HCT116 (cell line): ENCODE results near the gene CIC. TPM values are rescaled to one million over a fixed set of nuclear protein-coding genes. Genes with fewer than 3 reads are reported as not detected.

Experiments used
- ATAC-seq: fragments of 200-7000 bp; cut with Tn5 transposase; 2 replicates; pipeline ENCODE4 v1.9.1; 2020; ENCODE audit warnings: mild to moderate bottlenecking, moderate library complexity
- BruUV-seq: library from RNA; stranded (reverse); fragments of 400-500 nt; replicated peaks from 2 replicates; lab custom pipeline; 2021; lab: Mats Ljungman, UMichigan
- CTCF ChIA-PET: fragments of 300-600 bp; sonication (Branson Sonifier 250); formaldehyde crosslinking; loops from one replicate; lab custom pipeline; 2021; ENCODE audit warnings: antibody characterized with exemption; lab: Charles Lee
- POLR2A ChIA-PET: fragments of 300-600, 350-600 bp; sonication (Branson Sonifier 250); formaldehyde crosslinking; loops from one replicate; lab custom pipeline; 2021; ENCODE audit warnings: antibody characterized with exemption; lab: Charles Lee
- RAD21 ChIA-PET, 2 experiments: fragments of 300-600 bp; sonication (Branson Sonifier 250); formaldehyde crosslinking; loops; one replicate each; lab custom pipeline; 2023; ENCODE audit warnings: low total read pairs in 2 of 2; ENCODE audit not compliant: uncharacterized antibody in 2 of 2, unreplicated experiment in 2 of 2, low non-redundant PET in 1 of 2; lab: Charles Lee
- DNase-seq: peaks from one replicate; pipeline ENCODE4 v3.0.0-alpha.2; 2010; ENCODE audit warnings: low read depth, low spot score
- H2AFZ ChIP-seq: fragments of 200-600 bp; shearing (Covaris generic), sonication (generic); 2 replicates; pipeline ENCODE4 v1.6.1; 2017; ENCODE audit warnings: low read depth, mixed run types, mixed read lengths, antibody characterized with exemption, low read length; ENCODE audit not compliant: poor library complexity, severe bottlenecking
- H3K27ac ChIP-seq: 2 replicates; pipeline ENCODE4 v1.5.1; 2012; ENCODE audit warnings: low read depth, low read length
- H3K27me3 ChIP-seq: fragments of 200-600 bp; sonication (generic); 2 replicates; pipeline ENCODE4 v1.6.1; 2016; ENCODE audit warnings: mixed run types, low read length, mixed read lengths; ENCODE audit not compliant: insufficient read depth
- H3K36me3 ChIP-seq, 2 experiments: fragments of 200-500 bp in 1 of 2; fragments of 200-600 bp in 1 of 2; sonication (Bioruptor generic) in 1 of 2; sonication (generic) in 1 of 2; 2 replicates each; pipeline versions ENCODE4 v1.5.1 to v1.6.1; 2014 to 2016; ENCODE audit warnings: low read length in 2 of 2, inconsistent platforms in 1 of 2, mixed read lengths in 1 of 2, mixed run types in 1 of 2; ENCODE audit not compliant: insufficient read depth in 2 of 2, control insufficient read depth in 1 of 2
- H3K4me1 ChIP-seq, 2 experiments: fragments of 200-600 bp in 1 of 2; sonication (generic) in 1 of 2; 2 replicates each; pipeline versions ENCODE4 v1.5.1 to v1.6.1; 2012 to 2017; ENCODE audit warnings: low read length in 2 of 2, inconsistent platforms in 1 of 2, mild to moderate bottlenecking in 1 of 2, mixed read lengths in 1 of 2, mixed run types in 1 of 2, moderate library complexity in 1 of 2; ENCODE audit not compliant: insufficient read depth in 2 of 2, control insufficient read depth in 1 of 2
- H3K4me2 ChIP-seq: fragments of 200-600 bp; sonication (generic); 2 replicates; pipeline ENCODE4 v1.6.1; 2017; ENCODE audit warnings: mixed run types, low read length, mixed read lengths
- H3K4me3 ChIP-seq, 2 experiments: fragments of 200-600 bp in 1 of 2; sonication (generic) in 1 of 2; replicated peaks in 1 of 2; 2 replicates each; pipeline ENCODE4 v1.5.1; 2011 to 2016; ENCODE audit warnings: low read length in 2 of 2, control low read depth in 1 of 2, low read depth in 1 of 2, mild to moderate bottlenecking in 1 of 2, mixed read lengths in 1 of 2, mixed run types in 1 of 2
- H3K79me2 ChIP-seq: fragments of 200-600 bp; sonication (generic); 2 replicates; pipeline ENCODE4 v1.6.1; 2017; ENCODE audit warnings: mild to moderate bottlenecking, mixed run types, low read length, moderate library complexity, mixed read lengths; ENCODE audit not compliant: insufficient read depth
- H3K9ac ChIP-seq: fragments of 200-600 bp; sonication (generic); 2 replicates; pipeline ENCODE4 v1.6.1; 2016; ENCODE audit warnings: low read length, mixed read lengths
- H3K9me2 ChIP-seq: fragments of 200-600 bp; sonication (generic), shearing (Covaris generic); 2 replicates; pipeline ENCODE4 v1.6.1; 2017; ENCODE audit warnings: mixed run types, mild to moderate bottlenecking, moderate library complexity; ENCODE audit not compliant: insufficient read depth
- H3K9me3 ChIP-seq, 2 experiments: fragments of 200-500 bp in 1 of 2; fragments of 200-600 bp in 1 of 2; sonication (Bioruptor generic) in 1 of 2; sonication (generic) in 1 of 2; 2 replicates each; pipeline ENCODE4 v1.6.1; 2014 to 2017; ENCODE audit warnings: low read length in 2 of 2, mixed read lengths in 2 of 2, inconsistent platforms in 1 of 2, low read depth in 1 of 2, mild to moderate bottlenecking in 1 of 2, mixed run types in 1 of 2, moderate library complexity in 1 of 2; ENCODE audit not compliant: control insufficient read depth in 1 of 2, insufficient read depth in 1 of 2
- H4K20me1 ChIP-seq: fragments of 200-600 bp; sonication (generic), shearing (Covaris generic); 2 replicates; pipeline ENCODE4 v1.6.1; 2017; ENCODE audit warnings: mixed run types, mild to moderate bottlenecking, moderate library complexity; ENCODE audit not compliant: insufficient read depth
- ATF3 ChIP-seq: IDR thresholded peaks from 2 replicates; pipeline ENCODE4 v1.6.1; 2012
- CBX3 ChIP-seq: IDR thresholded peaks from 2 replicates; pipeline ENCODE4 v1.6.1; 2012; ENCODE audit warnings: low read depth
- ELF1 ChIP-seq: IDR thresholded peaks from 2 replicates; pipeline ENCODE4 v1.6.1; 2012; ENCODE audit warnings: low read depth, borderline replicate concordance
- FOSL1 ChIP-seq: IDR thresholded peaks from 2 replicates; pipeline ENCODE4 v1.6.1; 2012; ENCODE audit warnings: low read depth
- POLR2A ChIP-seq: IDR thresholded peaks from 2 replicates; pipeline ENCODE4 v1.7.0; 2011; ENCODE audit warnings: borderline replicate concordance; ENCODE audit not compliant: insufficient read depth, insufficient read length; ENCODE audit errors: extremely low read depth
- POLR2AphosphoS5 ChIP-seq: IDR thresholded peaks from 2 replicates; pipeline ENCODE4 v1.6.1; 2011; ENCODE audit warnings: mild to moderate bottlenecking, low read depth, low read length, moderate library complexity
- RAD21 ChIP-seq: IDR thresholded peaks from 2 replicates; pipeline ENCODE4 v1.6.1; 2012; ENCODE audit warnings: low read depth, mild to moderate bottlenecking
- SIN3A ChIP-seq: IDR thresholded peaks from 2 replicates; pipeline ENCODE4 v1.6.1; 2012; ENCODE audit warnings: low read depth
- SP1 ChIP-seq: IDR thresholded peaks from 2 replicates; pipeline ENCODE4 v1.6.1; 2012; ENCODE audit warnings: low read depth
- SRF ChIP-seq: IDR thresholded peaks from 2 replicates; pipeline ENCODE4 v1.6.1; 2012; ENCODE audit warnings: low read depth
- TCF7L2 ChIP-seq: IDR thresholded peaks from 2 replicates; pipeline ENCODE4 v1.7.0; 2011; ENCODE audit warnings: borderline replicate concordance, inconsistent platforms; ENCODE audit not compliant: insufficient read depth, insufficient read length; ENCODE audit errors: extremely low read depth
- YY1 ChIP-seq: IDR thresholded peaks from 2 replicates; pipeline ENCODE4 v1.6.1; 2011; ENCODE audit warnings: low read length, low read depth, moderate library complexity, mild to moderate bottlenecking; ENCODE audit not compliant: insufficient replicate concordance; ENCODE audit errors: extremely low read depth
- ZBTB33 ChIP-seq: IDR thresholded peaks from 2 replicates; pipeline ENCODE4 v1.6.1; 2011; ENCODE audit warnings: mild to moderate bottlenecking, low read length, moderate library complexity; ENCODE audit not compliant: insufficient replicate concordance; ENCODE audit errors: extremely low read depth
- ZFX ChIP-seq: fragments of 450-650 bp; IDR thresholded peaks from 2 replicates; pipeline ENCODE4 v1.6.1; 2017
- ZNF274 ChIP-seq: fragments of 200-500 bp; sonication (Bioruptor generic); IDR thresholded peaks from 2 replicates; pipeline ENCODE4 v1.6.1; 2014; ENCODE audit warnings: mild to moderate bottlenecking, low read depth, low read length, inconsistent platforms
- intact Hi-C: fragments of 100-400 bp; cut with micrococcal nuclease; formaldehyde crosslinking; loops from 2 replicates; pipeline ENCODE4 v1.10.0; 2022
- total RNA-seq: library from RNA; stranded (reverse); gene quantifications from one replicate; pipeline ENCODE4 v1.2.1, GENCODE V29; 2021; ENCODE audit not compliant: unreplicated experiment
- TF ChIP-seq, protein P1 (sequence below): IDR thresholded peaks from 2 replicates; pipeline ENCODE4 v1.6.1; 2012

The CIC gene
- total RNA-seq, 1 experiment from 2014 or later = 52.0 TPM

GRCh38 chr19:42219812-42220750 lies 49.0 kb upstream of the CIC start, which contains the start of gene ZNF526:
Gene ZNF526, plus strand, starts transcription at chr19:42220312. Its CDS starts 4,092 bp downstream, at chr19:42224404.
- Histone ChIP-seq H3K36me3 (peaks cover 1 to 14% of the 10 kb centered on the region in 2 experiments), H3K4me2 (peak within 1 kb of the TSS; percentile 90), H3K79me2 (peaks cover 67% of the 10 kb centered on the region), H3K4me3 (peak within 1 kb of the TSS; percentile 81 to 98), H3K9me2 (no peaks in the 10 kb centered on the region), H2AFZ (no peak within 1 kb of the TSS), H3K27ac (peak within 1 kb of the TSS; percentile 91), H3K27me3 (no peaks in the 10 kb centered on the region), H4K20me1 (no peaks in the 10 kb centered on the region), H3K4me1 (peaks cover 17 to 38% of the 10 kb centered on the region in 2 experiments), H3K9ac (peak within 1 kb of the TSS; percentile 81), H3K9me3 (no peaks in the 10 kb centered on the region)
- BruUV-seq = TSS peak; percentile 90
- intact Hi-C loops = no loop called here
- CTCF ChIA-PET = no interaction called here
- ATAC-seq (peak; percentile 84), DNase-seq (peak; percentile 93)
- RAD21 ChIA-PET = no interaction called here
- POLR2A ChIA-PET = interaction anchor here (2.4 kb wide), 1 partner anchor 23 kb away, joined by 11 read pairs; the partner anchor contains the start of gene GSK3A
- TF ChIP-seq POLR2A = peak; percentile 64
- TF ChIP-seq, protein P1, sequence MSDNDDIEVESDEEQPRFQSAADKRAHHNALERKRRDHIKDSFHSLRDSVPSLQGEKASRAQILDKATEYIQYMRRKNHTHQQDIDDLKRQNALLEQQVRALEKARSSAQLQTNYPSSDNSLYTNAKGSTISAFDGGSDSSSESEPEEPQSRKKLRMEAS = peak; percentile 76
- no peak for TF ChIP-seq ZNF274
- TF ChIP-seq TCF7L2 = peak; percentile 80
- TF ChIP-seq FOSL1 = no peak
- TF ChIP-seq SP1 = peak; percentile 96
- peak; percentile 68; the same call in 1 of the 2 replicates for TF ChIP-seq ZFX
- peak; percentile 85 for TF ChIP-seq POLR2AphosphoS5

DNA sequence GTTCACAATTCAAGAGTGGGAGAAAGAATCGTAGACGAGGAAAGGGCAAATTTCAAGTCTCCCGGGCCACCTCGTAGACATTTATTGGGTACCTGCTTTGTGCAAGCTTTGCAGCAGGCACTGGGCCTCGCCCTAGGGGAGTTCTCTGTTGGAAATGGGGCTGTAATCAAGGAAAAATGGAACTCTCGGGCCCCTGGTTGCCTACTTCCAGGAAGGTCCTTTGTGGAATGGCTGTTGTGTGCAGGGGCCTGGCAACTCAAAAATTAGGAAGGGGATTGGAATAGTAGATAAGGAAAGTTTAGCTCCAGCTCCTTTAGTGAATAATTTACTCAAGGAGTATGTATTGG lies 48.3 kb upstream of the CIC start:
- ChIA-PET CTCF (no interaction called here), RAD21 (no interaction called here), POLR2A (interaction anchor here (2.4 kb wide), 1 partner anchor 22 kb away, joined by 11 read pairs; the partner anchor contains the start of gene GSK3A)
- no peaks in the 10 kb centered on the region for H3K27me3 ChIP-seq
- no peaks in the 10 kb centered on the region for H3K9me3 ChIP-seq
- peaks cover 0 to 12% of the 10 kb centered on the region in 2 experiments; a peak in 2 of 4 replicates for H3K36me3 ChIP-seq
- BruUV-seq = no TSS peak
- H4K20me1 ChIP-seq = no peaks in the 10 kb centered on the region
- H3K4me1 ChIP-seq = peaks cover 15 to 36% of the 10 kb centered on the region in 2 experiments
- ATAC-seq = no peak
- H3K79me2 ChIP-seq = peaks cover 64% of the 10 kb centered on the region
- no peak overlapping the region for H2AFZ ChIP-seq
- H3K9ac ChIP-seq = peak overlapping the region; percentile 81
- peak overlapping the region; percentile 74 for H3K27ac ChIP-seq
- H3K4me3 ChIP-seq = peak overlapping the region; percentile 81 to 98
- intact Hi-C loops = no loop called here
- H3K4me2 ChIP-seq = peak overlapping the region; percentile 90
- no peaks in the 10 kb centered on the region for H3K9me2 ChIP-seq
- DNase-seq = no peak
- TF ChIP-seq ELF1 (no peak), SRF (no peak), SP1 (no peak), ZFX (no peak), SIN3A (no peak), POLR2AphosphoS5 (no peak), ATF3 (no peak), ZNF274 (no peak), ZBTB33 (no peak), TCF7L2 (no peak), POLR2A (no peak), FOSL1 (no peak), RAD21 (no peak), CBX3 (no peak), YY1 (no peak)
